Measurements from ENCODE around the gene COL4A6. TPM values are rescaled to one million over a fixed set of nuclear protein-coding genes. Genes with fewer than 3 reads are reported as not detected.
"Not testable (repeated sequence)": the region's sequence is repeated elsewhere in the genome, so short reads cannot be mapped to it uniquely, and the experiment has no call there.

COL4A6 gene
- total RNA-seq = not detected

DNA sequence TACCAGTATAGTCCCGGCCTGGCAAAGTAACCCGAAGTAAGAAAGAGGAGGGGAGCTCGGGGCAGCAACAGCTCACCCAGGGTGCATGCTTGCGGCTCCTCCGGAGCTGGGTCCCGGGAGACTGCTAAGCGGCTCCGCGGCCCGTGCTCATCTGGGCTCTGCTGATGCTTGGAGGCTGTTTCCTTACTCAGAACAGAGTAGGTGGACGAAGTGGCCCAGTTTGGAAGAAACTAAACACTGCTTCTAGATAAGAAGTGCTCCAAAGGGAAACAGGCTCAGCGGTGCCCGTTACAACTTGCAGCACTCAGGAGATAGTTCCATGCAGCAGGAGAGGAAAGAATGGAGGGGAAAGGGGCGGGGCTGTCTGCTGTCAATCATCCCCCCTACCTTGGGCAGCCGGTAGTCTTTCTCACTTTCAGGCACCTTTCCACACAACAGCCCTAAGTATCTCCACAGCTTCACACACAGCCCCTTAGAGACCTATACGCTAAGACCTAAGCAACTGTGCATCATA, at the start of gene COL4A6:
Gene COL4A6 (minus strand): TSS at position 313 of the 514 bp plus-strand sequence. CDS start 226 bp downstream, at position 87.
- Histone ChIP-seq H3K4me3 (ENCODE audit: low read length) (no peak within 1 kb of the TSS), H3K27me3 (ENCODE audit: insufficient read depth, low read length) (peaks cover 27% of the 10 kb centered on the region), H3K9me3 (ENCODE audit: low read depth, low read length) (no peaks in the 10 kb centered on the region), H3K4me1 (ENCODE audit: insufficient read depth, low read length) (no peaks in the 10 kb centered on the region)

DNA sequence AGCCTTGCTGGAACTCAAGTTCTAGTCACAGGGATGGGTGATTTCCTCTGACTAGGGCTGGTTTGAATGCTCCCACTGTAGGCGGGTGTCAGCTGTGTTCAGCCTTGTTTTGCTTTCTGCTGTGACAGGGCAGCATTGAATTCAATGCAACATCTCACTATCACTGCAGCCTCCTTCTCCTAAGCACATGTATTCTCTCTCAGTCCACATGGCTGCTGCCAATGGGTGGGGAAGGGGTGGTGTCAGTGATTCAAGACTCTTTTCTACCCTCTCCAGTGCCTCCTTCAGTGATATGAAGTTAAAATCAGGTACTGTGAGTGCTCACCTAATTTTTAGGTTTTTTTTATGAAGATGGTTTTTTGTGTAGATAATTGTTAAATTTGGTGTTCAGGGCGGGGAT, 47.7 kb upstream of the COL4A6 start:
- Histone ChIP-seq H3K4me3 (ENCODE audit: low read length) (no peak overlapping the region), H3K27me3 (ENCODE audit: insufficient read depth, low read length) (no peaks in the 10 kb centered on the region), H3K9me3 (ENCODE audit: low read depth, low read length) (no peaks in the 10 kb centered on the region), H3K4me1 (ENCODE audit: insufficient read depth, low read length) (no peaks in the 10 kb centered on the region)

DNA sequence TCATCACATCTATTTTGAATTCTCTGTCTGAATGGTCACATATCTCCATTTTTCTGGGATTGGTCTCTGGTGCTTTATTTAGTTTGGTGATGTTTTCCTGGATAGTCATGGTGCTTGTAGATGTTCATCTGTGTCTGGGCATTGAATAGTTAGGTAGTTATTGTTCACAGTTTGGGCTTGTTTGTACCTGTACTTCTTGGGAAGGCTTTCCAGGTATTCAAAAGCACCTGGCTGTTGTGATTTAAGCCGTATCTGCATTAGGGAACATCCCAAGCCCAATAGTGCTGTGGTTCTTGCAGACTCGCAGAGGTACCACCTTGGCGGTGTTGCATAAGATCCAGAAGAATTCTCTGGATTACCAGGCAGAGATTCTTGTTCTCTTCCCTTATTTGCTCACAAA, 46.0 kb upstream of the COL4A6 start:
- H3K4me3 ChIP-seq (ENCODE audit: low read length) = no peak overlapping the region
- no peaks in the 10 kb centered on the region for H3K4me1 ChIP-seq (ENCODE audit: insufficient read depth, low read length)
- no peaks in the 10 kb centered on the region for H3K27me3 ChIP-seq (ENCODE audit: insufficient read depth, low read length)
- H3K9me3 ChIP-seq (ENCODE audit: low read depth, low read length) = no peaks in the 10 kb centered on the region

DNA sequence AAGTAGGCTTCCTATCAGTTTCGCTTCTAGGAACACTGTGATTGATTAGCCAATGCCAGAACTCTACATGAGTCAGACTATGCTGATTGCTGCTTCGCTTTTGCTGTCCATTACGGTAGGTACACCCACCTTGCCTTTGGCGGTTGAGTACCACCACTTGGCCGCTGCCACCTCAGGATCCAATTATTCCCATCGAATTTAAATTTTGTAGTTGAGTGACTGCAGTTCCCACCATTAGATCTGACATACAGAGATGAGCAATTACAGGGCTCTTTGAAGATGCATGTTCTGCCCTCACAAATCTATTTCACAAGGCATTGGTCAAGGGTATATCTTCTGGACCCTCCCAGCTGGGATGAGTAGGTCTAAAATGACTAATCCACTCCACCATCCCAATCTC, 43.3 kb upstream of the COL4A6 start:
- not testable (repeated sequence) for H3K27me3 ChIP-seq (ENCODE audit: insufficient read depth, low read length); H3K9me3 ChIP-seq (ENCODE audit: low read depth, low read length); H3K4me1 ChIP-seq (ENCODE audit: insufficient read depth, low read length); H3K4me3 ChIP-seq (ENCODE audit: low read length)

DNA sequence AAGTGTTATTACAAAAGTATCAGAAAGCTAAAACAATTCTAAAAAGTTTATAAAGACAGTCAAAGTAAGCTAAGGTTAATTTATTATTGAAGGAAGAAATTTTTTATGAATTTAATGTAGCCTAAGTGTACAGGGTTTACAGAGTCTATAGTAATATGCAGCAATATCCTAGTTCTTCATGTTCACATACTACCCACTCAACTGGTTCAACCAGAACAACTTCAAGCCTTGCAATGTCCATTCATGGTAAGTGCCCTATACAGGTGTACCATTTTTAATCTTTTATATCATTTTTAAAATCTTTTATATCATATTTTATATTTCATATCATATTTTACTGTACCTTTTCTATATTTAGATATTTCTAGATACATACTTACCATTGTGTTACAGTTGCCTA, 35.8 kb upstream of the COL4A6 start:
- Histone ChIP-seq H3K9me3 (ENCODE audit: low read depth, low read length) (no peaks in the 10 kb centered on the region), H3K4me3 (ENCODE audit: low read length) (no peak overlapping the region), H3K27me3 (ENCODE audit: insufficient read depth, low read length) (no peaks in the 10 kb centered on the region), H3K4me1 (ENCODE audit: insufficient read depth, low read length) (no peaks in the 10 kb centered on the region)

DNA sequence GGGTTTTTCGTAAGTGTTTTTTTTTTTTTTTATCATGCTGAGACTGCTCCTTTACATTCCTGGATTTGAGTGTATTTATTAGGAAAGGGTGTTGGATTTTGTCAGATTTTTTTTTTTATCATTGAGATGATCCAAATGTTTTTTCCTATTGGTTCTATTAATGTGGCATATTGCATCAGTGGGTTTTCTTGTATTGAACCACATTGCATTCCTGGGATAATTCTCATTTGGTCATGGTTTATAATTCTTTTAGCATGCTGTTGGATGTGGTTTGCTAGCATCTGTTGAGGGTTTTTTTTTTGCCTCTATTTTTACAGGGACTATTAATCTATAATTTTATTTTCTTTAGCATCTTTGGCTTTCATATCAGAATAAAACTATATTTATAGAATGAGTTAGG, 30.3 kb upstream of the COL4A6 start:
- no peaks in the 10 kb centered on the region for H3K9me3 ChIP-seq (ENCODE audit: low read depth, low read length)
- H3K4me3 ChIP-seq (ENCODE audit: low read length) = no peak overlapping the region

DNA sequence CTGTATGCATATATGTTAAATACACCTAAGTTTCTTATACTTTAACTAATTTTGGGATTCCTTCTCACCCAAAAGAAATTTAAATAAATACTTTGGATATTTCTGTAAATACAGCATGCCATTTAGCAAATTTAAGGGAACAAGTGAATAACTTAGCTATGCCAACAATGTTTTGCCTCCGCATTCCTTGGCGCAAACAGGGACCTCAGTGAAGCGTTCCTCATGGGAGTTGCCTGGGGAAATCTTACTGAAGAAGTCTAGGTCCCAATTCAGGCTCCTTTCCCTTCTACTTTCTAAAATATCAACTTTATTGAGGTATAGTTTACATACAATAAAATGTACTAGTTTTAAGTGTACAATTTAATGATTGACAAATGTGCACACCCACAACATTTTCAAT, 26.4 kb upstream of the COL4A6 start:
- Histone ChIP-seq H3K4me3 (ENCODE audit: low read length) (no peak overlapping the region), H3K4me1 (ENCODE audit: insufficient read depth, low read length) (no peaks in the 10 kb centered on the region), H3K27me3 (ENCODE audit: insufficient read depth, low read length) (no peaks in the 10 kb centered on the region), H3K9me3 (ENCODE audit: low read depth, low read length) (no peaks in the 10 kb centered on the region)

More for the DNA sequence above, 30.3 kb upstream of the COL4A6 start:
- H3K4me1 ChIP-seq (ENCODE audit: insufficient read depth, low read length) = no peaks in the 10 kb centered on the region
- H3K27me3 ChIP-seq (ENCODE audit: insufficient read depth, low read length) = no peaks in the 10 kb centered on the region

DNA sequence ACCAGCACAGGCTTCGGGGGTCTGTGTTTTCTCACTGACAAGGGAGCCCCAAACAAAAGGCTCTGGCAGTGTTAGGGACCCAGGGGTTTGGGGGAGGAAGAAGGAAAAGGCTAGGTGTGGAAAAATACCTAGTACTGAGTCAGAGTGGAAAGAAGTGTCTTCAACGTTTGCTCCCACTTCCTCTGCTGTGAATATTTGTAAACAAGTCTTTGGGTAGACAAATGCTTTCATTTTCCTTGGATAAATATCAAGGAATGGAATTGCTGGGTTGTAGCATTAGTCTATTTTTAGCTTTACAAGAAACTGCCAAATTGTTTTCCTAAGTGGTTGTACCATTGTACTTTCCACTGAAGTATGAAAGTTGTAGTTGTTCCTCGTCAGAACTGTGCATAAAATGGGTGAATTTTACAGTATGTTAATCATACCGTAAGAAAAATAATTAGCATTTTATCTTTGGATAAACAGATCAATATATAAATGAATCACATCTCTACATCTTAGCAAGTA, 18.8 kb upstream of the COL4A6 start:
- no peaks in the 10 kb centered on the region for H3K4me1 ChIP-seq (ENCODE audit: insufficient read depth, low read length)
- no peaks in the 10 kb centered on the region for H3K9me3 ChIP-seq (ENCODE audit: low read depth, low read length)
- H3K27me3 ChIP-seq (ENCODE audit: insufficient read depth, low read length) = no peaks in the 10 kb centered on the region
- no peak overlapping the region for H3K4me3 ChIP-seq (ENCODE audit: low read length)

DNA sequence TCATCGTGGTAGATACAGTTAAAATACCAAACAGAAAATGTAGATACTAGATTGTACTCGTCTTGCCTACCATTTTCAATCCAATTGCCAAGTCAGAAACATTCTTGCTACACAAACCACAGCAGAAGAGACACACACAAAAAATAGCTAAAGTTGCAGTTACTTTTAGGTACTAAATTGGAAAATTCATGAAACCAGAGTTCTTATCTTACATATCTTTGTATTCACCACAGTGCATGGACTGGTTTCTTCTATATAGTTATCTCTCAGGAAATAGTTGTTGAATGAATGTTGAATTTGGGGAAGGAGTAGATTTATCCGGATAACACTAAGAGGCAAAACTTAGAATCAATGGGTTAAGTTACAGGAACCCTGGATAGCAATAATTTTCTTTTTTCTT, 15.6 kb upstream of the COL4A6 start:
- no peaks in the 10 kb centered on the region for H3K27me3 ChIP-seq (ENCODE audit: insufficient read depth, low read length)
- no peak overlapping the region for H3K4me3 ChIP-seq (ENCODE audit: low read length)
- no peaks in the 10 kb centered on the region for H3K4me1 ChIP-seq (ENCODE audit: insufficient read depth, low read length)
- H3K9me3 ChIP-seq (ENCODE audit: low read depth, low read length) = no peaks in the 10 kb centered on the region

DNA sequence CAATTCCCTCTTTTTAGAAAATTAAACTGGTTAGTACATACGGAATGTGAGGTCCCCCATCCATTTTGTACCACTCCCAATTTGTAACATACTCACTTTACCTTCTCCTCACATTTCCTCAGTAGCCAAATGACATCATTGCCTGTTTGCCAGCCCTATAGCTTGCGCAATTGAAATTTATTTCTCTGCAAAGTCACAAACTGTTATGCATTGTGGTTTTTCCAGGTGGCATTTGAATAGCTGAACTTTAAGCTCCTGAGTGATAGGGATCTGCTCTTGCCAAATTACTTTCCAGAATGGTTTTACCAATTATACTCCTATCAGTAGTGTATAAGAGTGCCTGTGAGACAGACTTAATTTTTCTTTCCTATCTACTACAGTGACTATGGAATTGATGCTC, 9.1 kb upstream of the COL4A6 start:
- Histone ChIP-seq H3K4me3 (ENCODE audit: low read length) (no peak overlapping the region), H3K27me3 (ENCODE audit: insufficient read depth, low read length) (no peaks in the 10 kb centered on the region), H3K9me3 (ENCODE audit: low read depth, low read length) (no peaks in the 10 kb centered on the region), H3K4me1 (ENCODE audit: insufficient read depth, low read length) (no peaks in the 10 kb centered on the region)

DNA sequence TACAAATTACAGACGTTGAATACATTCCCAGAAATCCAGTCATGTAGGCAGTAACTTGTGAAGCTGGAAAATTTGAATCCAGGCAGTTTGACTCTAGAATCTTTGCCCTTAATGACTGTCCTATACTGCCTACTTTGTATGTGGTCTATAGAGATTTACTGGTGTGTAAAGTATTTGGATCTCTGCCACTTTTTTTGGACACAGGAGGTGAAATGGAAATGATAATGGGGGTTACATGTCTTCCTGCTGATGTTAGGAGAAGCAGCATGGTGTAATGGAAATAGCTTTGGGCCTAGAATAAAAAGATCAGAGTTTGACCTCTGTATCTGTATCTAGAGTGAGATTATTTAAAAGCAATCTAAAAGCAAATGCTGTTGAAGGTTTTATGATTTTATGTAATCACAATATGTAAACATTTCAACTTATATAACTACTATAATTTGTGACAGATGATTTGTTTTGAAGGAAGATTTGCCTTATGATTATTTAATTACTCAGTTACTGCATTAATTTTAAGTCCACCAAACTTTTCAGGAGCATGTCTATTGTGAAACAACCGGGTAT, 4.8 kb upstream of the COL4A6 start:
- Histone ChIP-seq H3K4me1 (ENCODE audit: insufficient read depth, low read length) (no peaks in the 10 kb centered on the region), H3K9me3 (ENCODE audit: low read depth, low read length) (no peaks in the 10 kb centered on the region), H3K4me3 (ENCODE audit: low read length) (no peak overlapping the region), H3K27me3 (ENCODE audit: insufficient read depth, low read length) (peaks cover 23% of the 10 kb centered on the region)

DNA sequence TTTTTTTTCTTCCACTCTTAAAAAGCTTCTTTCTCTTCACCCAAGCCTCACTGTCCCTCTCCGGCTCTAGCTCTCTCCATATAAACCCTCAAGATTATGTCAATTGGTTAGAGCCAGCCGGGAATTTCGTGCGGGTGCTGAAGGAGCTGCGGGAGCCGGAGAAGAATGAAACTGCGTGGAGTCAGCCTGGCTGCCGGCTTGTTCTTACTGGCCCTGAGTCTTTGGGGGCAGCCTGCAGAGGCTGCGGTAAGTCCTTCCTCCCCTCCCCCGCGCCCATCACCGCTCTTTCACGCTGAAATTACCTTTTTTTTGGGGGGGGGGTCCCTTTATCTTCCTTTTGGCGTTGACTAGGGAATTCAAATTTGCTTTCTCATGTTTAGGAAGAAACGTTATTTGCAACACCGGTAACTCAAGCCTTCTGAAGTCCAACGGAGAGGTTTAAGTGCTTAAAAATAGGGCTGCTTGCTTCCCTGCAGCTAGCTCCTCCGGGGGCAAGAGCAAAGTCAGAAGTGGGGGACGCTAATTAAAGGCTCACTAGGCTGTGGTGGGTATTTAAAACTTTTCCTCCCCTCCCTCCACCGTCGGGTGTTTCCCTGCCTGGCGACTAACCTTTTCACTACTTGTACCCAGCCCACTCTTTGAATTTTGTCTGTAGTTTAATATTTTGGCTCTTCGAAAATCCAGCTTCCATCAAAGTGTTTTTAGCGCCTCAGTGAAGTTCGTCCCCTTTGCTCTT, 1.9 kb upstream of the COL4A6 start:
- H3K9me3 ChIP-seq (ENCODE audit: low read depth, low read length) = no peaks in the 10 kb centered on the region
- H3K4me3 ChIP-seq (ENCODE audit: low read length) = no peak overlapping the region
- H3K27me3 ChIP-seq (ENCODE audit: insufficient read depth, low read length) = peaks cover 27% of the 10 kb centered on the region
- H3K4me1 ChIP-seq (ENCODE audit: insufficient read depth, low read length) = no peaks in the 10 kb centered on the region

DNA sequence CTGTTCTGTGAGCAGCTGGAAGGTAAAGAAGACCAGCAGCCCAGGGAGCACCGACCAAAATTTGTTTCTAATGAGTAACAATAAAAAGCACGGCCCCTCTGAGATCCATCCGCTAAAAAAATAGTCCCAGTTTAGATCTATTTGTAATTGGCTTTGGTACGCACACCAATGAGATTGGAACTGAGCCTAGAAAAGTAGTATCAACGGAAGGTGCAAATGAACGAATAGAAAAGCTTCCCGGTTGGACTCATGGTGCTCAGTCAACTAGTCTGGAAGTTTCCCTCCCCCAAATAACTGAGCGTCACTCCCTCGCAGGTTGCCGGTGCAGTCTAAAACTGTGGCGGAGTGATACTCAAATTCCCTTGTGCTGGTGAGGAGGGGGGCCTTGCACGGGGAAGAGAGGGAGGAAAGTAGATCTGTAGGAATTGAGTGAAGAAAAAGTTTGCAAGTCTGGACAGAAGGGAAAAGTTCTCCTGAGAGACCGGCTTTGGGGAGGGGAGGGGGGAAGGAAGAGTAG, 1.3 kb upstream of the COL4A6 start, which contains the start of gene COL4A5:
Gene COL4A5 (plus strand): TSS at position 413 of the 517 bp plus-strand sequence. CDS start 288 bp downstream, outside the sequence.
- Histone ChIP-seq H3K9me3 (ENCODE audit: low read depth, low read length) (no peaks in the 10 kb centered on the region), H3K27me3 (ENCODE audit: insufficient read depth, low read length) (peaks cover 27% of the 10 kb centered on the region), H3K4me3 (ENCODE audit: low read length) (no peak within 1 kb of the TSS), H3K4me1 (ENCODE audit: insufficient read depth, low read length) (no peaks in the 10 kb centered on the region)

DNA sequence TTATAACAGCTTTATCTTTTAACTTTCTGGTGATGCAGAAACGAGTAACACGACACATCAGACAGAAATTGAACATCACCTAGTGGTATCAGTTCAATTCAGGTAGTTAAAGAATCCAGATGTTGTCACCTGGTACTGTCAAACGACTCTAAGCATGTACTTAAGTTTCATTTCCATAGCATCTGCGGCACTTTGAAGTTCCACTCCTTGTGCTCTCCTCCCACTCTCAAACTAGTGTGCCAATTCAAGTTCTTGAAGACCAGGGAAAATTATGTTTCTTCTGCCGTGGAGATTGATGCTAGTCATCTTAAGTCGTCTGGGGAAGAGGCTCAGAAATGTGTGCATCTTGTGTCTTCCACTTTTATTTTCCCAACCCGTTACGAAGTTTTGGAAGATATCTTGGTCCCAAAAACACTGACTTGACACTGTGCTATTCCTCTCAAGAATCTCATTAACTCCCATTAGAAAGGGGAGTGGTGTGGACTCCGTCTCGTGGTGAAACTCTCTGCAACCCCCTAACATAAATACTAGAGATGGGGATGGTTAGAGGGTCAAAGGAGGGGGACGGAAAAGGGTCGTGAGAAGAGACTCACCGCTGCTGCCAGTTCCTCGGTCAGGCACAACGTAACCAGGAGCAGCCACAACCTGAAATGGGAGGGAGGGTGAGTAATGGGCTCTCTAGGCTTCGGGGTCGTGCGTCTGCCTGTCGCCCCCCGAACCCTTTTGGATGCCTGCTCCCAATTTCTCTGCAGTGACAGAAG, 693 bp downstream of the COL4A6 start:
- H3K4me1 ChIP-seq (ENCODE audit: insufficient read depth, low read length) = no peaks in the 10 kb centered on the region
- no peaks in the 10 kb centered on the region for H3K9me3 ChIP-seq (ENCODE audit: low read depth, low read length)
- H3K27me3 ChIP-seq (ENCODE audit: insufficient read depth, low read length) = peaks cover 27% of the 10 kb centered on the region
- no peak overlapping the region for H3K4me3 ChIP-seq (ENCODE audit: low read length)

DNA sequence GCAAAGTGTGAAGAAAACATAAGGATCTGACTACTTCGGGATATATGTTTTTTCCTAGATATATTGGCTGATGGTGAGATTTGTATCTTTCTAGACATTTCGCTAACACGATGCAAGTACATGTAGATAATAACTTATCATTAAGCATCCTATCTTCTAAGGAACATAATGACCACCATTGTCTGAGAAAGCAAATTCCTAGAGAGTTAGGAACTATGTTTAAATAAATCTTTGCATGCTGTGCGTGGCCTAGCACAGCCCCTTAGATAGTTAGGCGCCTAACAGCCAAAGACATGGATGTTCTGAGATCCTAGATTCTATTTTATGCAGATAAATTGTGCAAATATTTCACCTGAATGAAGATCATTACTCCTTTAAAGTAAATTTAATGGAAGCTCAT, 3.0 kb downstream of the COL4A6 start:
- Histone ChIP-seq H3K4me3 (ENCODE audit: low read length) (no peak overlapping the region), H3K9me3 (ENCODE audit: low read depth, low read length) (no peaks in the 10 kb centered on the region), H3K27me3 (ENCODE audit: insufficient read depth, low read length) (peaks cover 18% of the 10 kb centered on the region), H3K4me1 (ENCODE audit: insufficient read depth, low read length) (no peaks in the 10 kb centered on the region)
